Fibroblast of lung (primary cell): ENCODE data around the gene C9orf153. TPM values are rescaled to one million over a fixed set of nuclear protein-coding genes. Genes with fewer than 3 reads are reported as not detected.

Experiments used
- DNase-seq, 2 donors: peaks; one replicate each; pipeline versions ENCODE4 v3.0.0 to v3.0.0-alpha.2; 2010; ENCODE audit warnings: low read depth in 2 of 2
- H2AFZ ChIP-seq: 2 replicates; pipeline ENCODE4 v1.5.1; 2012; ENCODE audit warnings: low read length, control low read depth, inconsistent platforms
- H3K27ac ChIP-seq: 2 replicates; pipeline ENCODE4 v1.5.1; 2011; ENCODE audit warnings: low read length, control low read depth; ENCODE audit not compliant: insufficient read depth
- H3K27me3 ChIP-seq: 2 replicates; pipeline ENCODE4 v1.5.1; 2011; ENCODE audit warnings: mild to moderate bottlenecking, low read length; ENCODE audit not compliant: control insufficient read depth, insufficient read depth
- H3K36me3 ChIP-seq: 2 replicates; pipeline ENCODE4 v1.5.1; 2011; ENCODE audit warnings: low read length; ENCODE audit not compliant: control insufficient read depth, insufficient read depth
- H3K4me1 ChIP-seq: 2 replicates; pipeline ENCODE4 v1.5.1; 2011; ENCODE audit warnings: low read length; ENCODE audit not compliant: control insufficient read depth, insufficient read depth; ENCODE audit errors: extremely low read depth
- H3K4me2 ChIP-seq: 2 replicates; pipeline ENCODE4 v1.5.1; 2011; ENCODE audit warnings: low read length, control low read depth; ENCODE audit not compliant: insufficient read depth; ENCODE audit errors: extremely low read depth
- H3K4me3 ChIP-seq, 4 experiments: fragments of 200-600 bp in 1 of 4; sonication (generic) in 1 of 4; replicated peaks in 1 of 4; 2 replicates each; pipeline ENCODE4 v1.5.1; 2011 to 2016; ENCODE audit warnings: low read length in 4 of 4, low read depth in 3 of 4, mild to moderate bottlenecking in 3 of 4, control low read depth in 2 of 4, inconsistent platforms in 1 of 4, mixed read lengths in 1 of 4; ENCODE audit not compliant: insufficient read depth in 1 of 4; ENCODE audit errors: control extremely low read depth in 1 of 4
- H3K79me2 ChIP-seq: 2 replicates; pipeline ENCODE4 v1.5.1; 2012; ENCODE audit warnings: mild to moderate bottlenecking, low read length, inconsistent platforms; ENCODE audit not compliant: control insufficient read depth, insufficient read depth
- H3K9ac ChIP-seq: 2 replicates; pipeline ENCODE4 v1.5.1; 2011; ENCODE audit warnings: mild to moderate bottlenecking, low read length, control low read depth; ENCODE audit not compliant: insufficient read depth
- H3K9me3 ChIP-seq: 2 replicates; pipeline ENCODE4 v1.5.1; 2012; ENCODE audit warnings: low read depth, low read length; ENCODE audit not compliant: control insufficient read depth, insufficient read depth
- H4K20me1 ChIP-seq: 2 replicates; pipeline ENCODE4 v1.5.1; 2011; ENCODE audit warnings: low read length; ENCODE audit not compliant: control insufficient read depth, insufficient read depth; ENCODE audit errors: extremely low read depth
- EZH2 ChIP-seq: IDR thresholded peaks from 2 replicates; pipeline ENCODE4 v1.5.1; 2012; ENCODE audit warnings: low read length, control low read depth, mild to moderate bottlenecking; ENCODE audit errors: missing control alignments
- polyA plus RNA-seq, 2 donors: library from polyadenylated mRNA; depleted of rRNA in 1 of 2; stranded (reverse) in 1 of 2; unstranded in 1 of 2; fragments of >200 nt; gene quantifications; 2 replicates each; pipeline ENCODE4 v1.2.1, GENCODE V29; 2011 to 2012; ENCODE audit warnings: missing spikeins in 1 of 2
- total RNA-seq: library from RNA; depleted of rRNA; stranded (reverse); fragments of >200 nt; gene quantifications from 2 replicates; pipeline ENCODE4 v1.2.1, GENCODE V29; 2014
- TF ChIP-seq, protein P1 (sequence below), 2 donors: IDR thresholded peaks in 1 of 2; conservative IDR thresholded peaks in 1 of 2; 1 replicate in 1 of 2; 2 replicates in 1 of 2; pipeline ENCODE4 v1.5.1; 2011 to 2012; ENCODE audit warnings: low read length in 2 of 2, control low read depth in 1 of 2, inconsistent platforms in 1 of 2, low read depth in 1 of 2, mild to moderate bottlenecking in 1 of 2

C9orf153 gene
- total and polyA plus RNA-seq, 2 donors (not counting 1 experiment from before 2014, with no cell fraction given) = 0.17 TPM

DNA sequence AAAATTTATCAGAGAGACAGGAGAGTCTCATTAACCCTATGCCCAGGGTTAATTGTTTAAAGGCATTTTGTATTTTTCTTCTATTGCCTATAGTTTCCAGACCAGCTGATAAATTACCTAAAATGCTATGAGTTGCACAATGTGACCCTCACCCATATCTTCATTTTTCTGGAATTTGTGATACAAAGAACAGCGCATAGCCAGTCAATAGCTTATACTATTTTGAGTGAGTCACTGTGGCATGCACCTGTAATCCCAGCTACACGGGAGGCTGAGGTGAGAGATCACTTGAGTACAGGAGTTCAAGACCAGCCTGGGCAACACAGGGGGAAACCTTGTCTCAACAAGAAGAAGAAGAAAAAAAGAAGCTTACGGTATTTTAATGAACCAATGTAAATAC, 2.8 kb downstream of the C9orf153 start:
- H3K4me1 ChIP-seq = no peaks in the 10 kb centered on the region
- H3K9ac ChIP-seq = no peak overlapping the region
- no peaks in the 10 kb centered on the region for H3K79me2 ChIP-seq
- H3K9me3 ChIP-seq = no peaks in the 10 kb centered on the region
- H3K4me3 ChIP-seq = no peak overlapping the region
- H3K27ac ChIP-seq = no peak overlapping the region
- H4K20me1 ChIP-seq = no peaks in the 10 kb centered on the region
- no peaks in the 10 kb centered on the region for H3K36me3 ChIP-seq
- DNase-seq = no peak
- H2AFZ ChIP-seq = no peak overlapping the region
- TF ChIP-seq, protein P1, sequence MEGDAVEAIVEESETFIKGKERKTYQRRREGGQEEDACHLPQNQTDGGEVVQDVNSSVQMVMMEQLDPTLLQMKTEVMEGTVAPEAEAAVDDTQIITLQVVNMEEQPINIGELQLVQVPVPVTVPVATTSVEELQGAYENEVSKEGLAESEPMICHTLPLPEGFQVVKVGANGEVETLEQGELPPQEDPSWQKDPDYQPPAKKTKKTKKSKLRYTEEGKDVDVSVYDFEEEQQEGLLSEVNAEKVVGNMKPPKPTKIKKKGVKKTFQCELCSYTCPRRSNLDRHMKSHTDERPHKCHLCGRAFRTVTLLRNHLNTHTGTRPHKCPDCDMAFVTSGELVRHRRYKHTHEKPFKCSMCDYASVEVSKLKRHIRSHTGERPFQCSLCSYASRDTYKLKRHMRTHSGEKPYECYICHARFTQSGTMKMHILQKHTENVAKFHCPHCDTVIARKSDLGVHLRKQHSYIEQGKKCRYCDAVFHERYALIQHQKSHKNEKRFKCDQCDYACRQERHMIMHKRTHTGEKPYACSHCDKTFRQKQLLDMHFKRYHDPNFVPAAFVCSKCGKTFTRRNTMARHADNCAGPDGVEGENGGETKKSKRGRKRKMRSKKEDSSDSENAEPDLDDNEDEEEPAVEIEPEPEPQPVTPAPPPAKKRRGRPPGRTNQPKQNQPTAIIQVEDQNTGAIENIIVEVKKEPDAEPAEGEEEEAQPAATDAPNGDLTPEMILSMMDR (conservative IDR thresholded peaks at IDR 0.05 in 1 of 2, IDR thresholded peaks at IDR 0.05 in 1 of 2; ENCODE audit: low read depth in 1 of 2, low read length in 2 of 2) = no peak
- no peak for TF ChIP-seq EZH2
- no peaks in the 10 kb centered on the region for H3K27me3 ChIP-seq
- H3K4me2 ChIP-seq = no peak overlapping the region

DNA sequence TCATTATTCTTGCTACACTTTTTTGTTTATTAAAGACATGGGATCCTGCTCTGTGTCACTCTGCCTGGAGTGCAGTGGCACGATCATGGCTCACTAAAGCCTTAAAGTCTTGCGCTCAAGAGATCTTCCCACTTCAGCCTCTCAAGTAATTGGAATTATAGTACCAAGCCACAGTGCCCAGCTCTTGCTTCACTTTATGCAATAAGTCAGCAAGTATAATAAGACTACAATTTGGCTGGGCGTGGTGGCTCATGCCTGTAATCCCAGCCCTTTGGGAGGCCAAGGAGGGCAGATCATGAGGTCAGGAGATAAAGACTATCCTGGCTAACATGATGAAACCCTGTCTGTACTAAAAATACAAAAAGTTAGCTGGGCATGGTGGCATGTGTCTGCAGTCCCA, 5.9 kb downstream of the C9orf153 start:
- no peaks in the 10 kb centered on the region for H3K9me3 ChIP-seq
- TF ChIP-seq EZH2 = no peak
- TF ChIP-seq, protein P1 (conservative IDR thresholded peaks at IDR 0.05 in 1 of 2, IDR thresholded peaks at IDR 0.05 in 1 of 2; ENCODE audit: low read depth in 1 of 2, low read length in 2 of 2) = no peak

DNA sequence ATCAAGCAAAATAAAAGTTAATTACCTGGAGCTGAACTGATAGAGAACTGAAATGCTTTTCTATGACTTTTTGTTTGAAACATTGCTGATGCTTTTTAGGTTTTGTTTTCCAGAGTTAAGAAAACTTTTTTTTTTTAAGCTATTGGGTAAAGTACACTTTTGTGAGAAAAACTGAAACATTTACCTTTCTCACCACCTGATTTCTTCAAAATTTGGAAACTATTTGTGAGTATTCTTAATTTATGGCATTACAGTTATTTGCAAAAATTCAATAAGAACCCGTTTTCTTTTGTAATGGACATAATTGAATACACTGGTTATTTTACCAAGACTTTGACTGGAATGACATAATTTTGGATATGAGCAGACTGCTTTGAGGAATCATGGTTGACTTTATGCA, 6.6 kb downstream of the C9orf153 start:
- Histone ChIP-seq H2AFZ (no peak overlapping the region), H3K9me3 (no peaks in the 10 kb centered on the region), H3K4me3 (no peak overlapping the region), H4K20me1 (no peaks in the 10 kb centered on the region), H3K27ac (no peak overlapping the region), H3K36me3 (no peaks in the 10 kb centered on the region), H3K4me2 (no peak overlapping the region), H3K9ac (no peak overlapping the region), H3K4me1 (no peaks in the 10 kb centered on the region), H3K79me2 (no peaks in the 10 kb centered on the region), H3K27me3 (no peaks in the 10 kb centered on the region)
- TF ChIP-seq, protein P1 (conservative IDR thresholded peaks at IDR 0.05 in 1 of 2, IDR thresholded peaks at IDR 0.05 in 1 of 2; ENCODE audit: low read depth in 1 of 2, low read length in 2 of 2) = no peak
- no peak for TF ChIP-seq EZH2
- DNase-seq = no peak

More for the DNA sequence above, 5.9 kb downstream of the C9orf153 start:
- Histone ChIP-seq H3K27ac (no peak overlapping the region), H3K4me1 (no peaks in the 10 kb centered on the region), H3K9ac (no peak overlapping the region), H3K4me2 (no peak overlapping the region), H3K79me2 (no peaks in the 10 kb centered on the region), H3K4me3 (no peak overlapping the region), H2AFZ (no peak overlapping the region), H3K27me3 (no peaks in the 10 kb centered on the region), H3K36me3 (no peaks in the 10 kb centered on the region), H4K20me1 (no peaks in the 10 kb centered on the region)
- no peak for DNase-seq
